Upper lobe of left lung (tissue), 4 donors: Measurements from ENCODE around the gene LONP2.

Experiments used
- CTCF ChIP-seq, 6 experiments: fragments of 450-650 bp in 4 of 6; fragments of 200-600 bp in 2 of 6; sonication (generic) in 2 of 6; IDR thresholded peaks; one replicate each; pipeline ENCODE4 v1.5.1; 2016 to 2019; ENCODE audit warnings: antibody characterized with exemption in 6 of 6
- POLR2A ChIP-seq, 4 donors: fragments of 450-650 bp; IDR thresholded peaks; one replicate each; pipeline ENCODE4 v1.5.1; 2016 to 2017; ENCODE audit warnings: antibody characterized with exemption in 4 of 4, mild to moderate bottlenecking in 2 of 4

GRCh38 chr16:48317614-48318315 is 73.7 kb downstream of the LONP2 start:
- no peak for TF ChIP-seq CTCF (IDR thresholded peaks at IDR 0.05)
- no peak for TF ChIP-seq POLR2A (IDR thresholded peaks at IDR 0.05)
